Neural progenitor cell (in vitro differentiated cells): ENCODE data around the gene CRLF1. TPM values are rescaled to one million over a fixed set of nuclear protein-coding genes. Genes with fewer than 3 reads are reported as not detected.

ENCODE experiments used
- DNase-seq: peaks from one replicate; pipeline ENCODE4 v3.0.0-alpha.2; 2016; ENCODE audit warnings: low spot score
- H2AFZ ChIP-seq: fragments of 200-600 bp; sonication (generic); replicated peaks from 2 replicates; pipeline ENCODE4 v1.6.1; 2016; ENCODE audit warnings: antibody characterized with exemption
- H3F3A ChIP-seq: fragments of 200-600 bp; sonication (generic); 2 replicates; pipeline ENCODE4 v1.6.1; 2016; ENCODE audit warnings: antibody characterized with exemption, low read depth
- H3K27ac ChIP-seq: fragments of 200-600 bp; sonication (generic); 2 replicates; pipeline ENCODE4 v1.5.1; 2016; ENCODE audit warnings: mild to moderate bottlenecking
- H3K27me3 ChIP-seq: fragments of 200-600 bp; sonication (generic); 2 replicates; pipeline ENCODE4 v1.6.1; 2016; ENCODE audit warnings: mild to moderate bottlenecking, moderate library complexity
- H3K36me3 ChIP-seq: fragments of 200-600 bp; sonication (generic); 2 replicates; pipeline ENCODE4 v1.5.1; 2016
- H3K4me1 ChIP-seq: fragments of 200-600 bp; sonication (generic); 2 replicates; pipeline ENCODE4 v1.6.1; 2016; ENCODE audit warnings: mixed run types
- H3K4me2 ChIP-seq: fragments of 200-600 bp; sonication (generic); 2 replicates; pipeline ENCODE4 v1.6.1; 2016
- H3K4me3 ChIP-seq: fragments of 200-600 bp; sonication (generic); 2 replicates; pipeline ENCODE4 v1.5.1; 2016
- H3K79me2 ChIP-seq: fragments of 200-600 bp; sonication (generic); 2 replicates; pipeline ENCODE4 v1.6.1; 2016; ENCODE audit warnings: low read depth
- H3K9ac ChIP-seq: fragments of 200-600 bp; sonication (generic); 2 replicates; pipeline ENCODE4 v1.6.1; 2016
- H3K9me3 ChIP-seq: fragments of 200-600 bp; sonication (generic); 2 replicates; pipeline ENCODE4 v1.5.1; 2016; ENCODE audit warnings: low read depth
- H4K20me1 ChIP-seq: fragments of 200-600 bp; sonication (generic); 2 replicates; pipeline ENCODE4 v1.6.1; 2016; ENCODE audit warnings: low read depth
- H3K27ac Mint-ChIP-seq: 3 replicates; pipeline ENCODE4 v1.8.0; 2021; ENCODE audit warnings: mixed read lengths
- H3K27me3 Mint-ChIP-seq: 2 replicates; pipeline ENCODE4 v1.8.0; 2022; ENCODE audit warnings: low read depth, mild to moderate bottlenecking, inconsistent platforms, moderate library complexity, mixed read lengths; ENCODE audit not compliant: insufficient read depth
- H3K36me3 Mint-ChIP-seq: 3 replicates; pipeline ENCODE4 v1.8.0; 2021; ENCODE audit warnings: mixed read lengths
- H3K4me1 Mint-ChIP-seq: 3 replicates; pipeline ENCODE4 v1.8.0; 2021; ENCODE audit warnings: mixed read lengths
- H3K4me3 Mint-ChIP-seq: 3 replicates; pipeline ENCODE4 v1.8.0; 2021; ENCODE audit warnings: mild to moderate bottlenecking, moderate library complexity, mixed read lengths
- H3K9me3 Mint-ChIP-seq: 3 replicates; pipeline ENCODE4 v1.8.0; 2020; ENCODE audit warnings: mixed read lengths
- EZH2 ChIP-seq: fragments of 200-600 bp; sonication (generic); IDR thresholded peaks from 2 replicates; pipeline ENCODE4 v1.6.1; 2017; ENCODE audit warnings: antibody characterized with exemption, mild to moderate bottlenecking, moderate library complexity
- EZH2phosphoT487 ChIP-seq: fragments of 200-600 bp; sonication (generic); IDR thresholded peaks from 2 replicates; pipeline ENCODE4 v1.6.1; 2017; ENCODE audit warnings: antibody characterized with exemption
- total RNA-seq: library from RNA; depleted of rRNA; stranded (reverse); fragments of >200 nt; gene quantifications from 2 replicates; pipeline ENCODE4 v1.2.3, GENCODE V29; 2015; ENCODE audit warnings: low replicate concordance
- TF ChIP-seq, protein P1 (sequence below): fragments of 200-600 bp; sonication (generic); IDR thresholded peaks from 2 replicates; pipeline ENCODE4 v1.5.1; 2017; ENCODE audit warnings: antibody characterized with exemption, mild to moderate bottlenecking

The CRLF1 gene
- total RNA-seq, 1 donor from 2014 or later = not detected

DNA sequence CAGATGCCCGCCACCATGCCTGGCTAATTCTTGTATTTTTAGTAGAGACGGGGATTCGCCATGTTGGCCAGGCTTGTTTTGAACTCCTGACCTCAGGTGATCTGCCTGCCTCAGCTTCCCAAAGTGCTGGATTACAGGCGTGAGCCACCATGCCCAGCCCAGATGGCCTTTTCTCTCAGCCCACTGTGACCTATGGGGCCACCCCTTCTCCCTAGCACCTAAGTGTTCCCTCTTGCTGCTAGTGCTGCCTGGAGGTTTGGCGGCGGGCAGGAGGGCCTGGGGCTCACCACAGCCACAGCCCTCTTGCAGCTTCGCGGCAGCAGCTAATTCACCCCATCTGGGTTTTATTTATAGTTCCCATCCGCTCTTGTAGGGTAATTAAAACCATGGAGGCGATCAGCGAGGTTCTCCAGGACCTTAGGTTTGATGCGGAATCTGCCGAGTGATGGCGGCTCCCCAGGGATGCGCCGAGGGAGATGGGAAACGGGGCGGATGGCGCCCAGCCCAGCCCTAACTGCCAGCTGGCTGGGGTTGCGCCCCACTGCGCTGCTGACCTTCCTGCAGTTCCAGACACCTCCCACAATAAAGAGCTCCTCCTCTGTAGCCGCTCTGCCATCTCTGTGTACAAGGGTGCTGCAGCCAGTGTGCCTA lies 14.7 kb downstream of the CRLF1 start:
- H3K27me3 Mint-ChIP-seq = peaks cover 21% of the 10 kb centered on the region
- Histone ChIP-seq H3K9ac (no peak overlapping the region), H3K9me3 (no peaks in the 10 kb centered on the region), H3K27me3 (peaks cover 32% of the 10 kb centered on the region), H3K36me3 (no peaks in the 10 kb centered on the region), H3F3A (peaks cover 62% of the 10 kb centered on the region), H3K4me1 (peaks cover 18% of the 10 kb centered on the region), H3K27ac (no peak overlapping the region), H2AFZ (no peak overlapping the region), H4K20me1 (peaks cover 7% of the 10 kb centered on the region), H3K4me2 (no peak overlapping the region), H3K4me3 (no peak overlapping the region), H3K79me2 (no peaks in the 10 kb centered on the region)
- peaks cover 3% of the 10 kb centered on the region for H3K9me3 Mint-ChIP-seq
- TF ChIP-seq, protein P1, sequence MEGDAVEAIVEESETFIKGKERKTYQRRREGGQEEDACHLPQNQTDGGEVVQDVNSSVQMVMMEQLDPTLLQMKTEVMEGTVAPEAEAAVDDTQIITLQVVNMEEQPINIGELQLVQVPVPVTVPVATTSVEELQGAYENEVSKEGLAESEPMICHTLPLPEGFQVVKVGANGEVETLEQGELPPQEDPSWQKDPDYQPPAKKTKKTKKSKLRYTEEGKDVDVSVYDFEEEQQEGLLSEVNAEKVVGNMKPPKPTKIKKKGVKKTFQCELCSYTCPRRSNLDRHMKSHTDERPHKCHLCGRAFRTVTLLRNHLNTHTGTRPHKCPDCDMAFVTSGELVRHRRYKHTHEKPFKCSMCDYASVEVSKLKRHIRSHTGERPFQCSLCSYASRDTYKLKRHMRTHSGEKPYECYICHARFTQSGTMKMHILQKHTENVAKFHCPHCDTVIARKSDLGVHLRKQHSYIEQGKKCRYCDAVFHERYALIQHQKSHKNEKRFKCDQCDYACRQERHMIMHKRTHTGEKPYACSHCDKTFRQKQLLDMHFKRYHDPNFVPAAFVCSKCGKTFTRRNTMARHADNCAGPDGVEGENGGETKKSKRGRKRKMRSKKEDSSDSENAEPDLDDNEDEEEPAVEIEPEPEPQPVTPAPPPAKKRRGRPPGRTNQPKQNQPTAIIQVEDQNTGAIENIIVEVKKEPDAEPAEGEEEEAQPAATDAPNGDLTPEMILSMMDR = no peak
- no peak for TF ChIP-seq EZH2
- TF ChIP-seq EZH2phosphoT487 = no peak
- H3K27ac Mint-ChIP-seq = no peak overlapping the region
- peaks cover 2% of the 10 kb centered on the region for H3K36me3 Mint-ChIP-seq
- H3K4me1 Mint-ChIP-seq = peaks cover 35% of the 10 kb centered on the region
- DNase-seq = no peak
- H3K4me3 Mint-ChIP-seq = peak overlapping the region; percentile 59

- Histone ChIP-seq H3K9ac (no peak overlapping the region), H2AFZ (peak overlapping the region; percentile 3), H3K9me3 (no peaks in the 10 kb centered on the region), H3K27me3 (peaks cover 19% of the 10 kb centered on the region), H3K4me2 (peak overlapping the region; percentile 87), H3K79me2 (no peaks in the 10 kb centered on the region), H4K20me1 (peaks cover 7% of the 10 kb centered on the region), H3K4me1 (peaks cover 18% of the 10 kb centered on the region), H3K36me3 (no peaks in the 10 kb centered on the region), H3K4me3 (peak overlapping the region; percentile 87), H3K27ac (peak overlapping the region; percentile 66), H3F3A (peaks cover 55% of the 10 kb centered on the region)
- peak; percentile 98 for DNase-seq
- H3K27ac Mint-ChIP-seq = peak overlapping the region; percentile 71
- peaks cover 3% of the 10 kb centered on the region for H3K9me3 Mint-ChIP-seq
- TF ChIP-seq EZH2 (peak; percentile 21), EZH2phosphoT487 (no peak)
- TF ChIP-seq, protein P1 = peak; percentile 70
- H3K4me1 Mint-ChIP-seq = peaks cover 30% of the 10 kb centered on the region
- H3K27me3 Mint-ChIP-seq = peaks cover 20% of the 10 kb centered on the region
- H3K36me3 Mint-ChIP-seq = peaks cover 2% of the 10 kb centered on the region
- H3K4me3 Mint-ChIP-seq = peak overlapping the region; percentile 88
Measured at GRCh38 chr19:18590273-18591272, 16.0 kb downstream of the CRLF1 start.

GRCh38 chr19:18589380-18590272 lies 17.0 kb downstream of the CRLF1 start:
- Histone ChIP-seq H3K27ac (peak overlapping the region; percentile 66), H3K27me3 (peaks cover 10% of the 10 kb centered on the region), H3K4me3 (peak overlapping the region; percentile 87), H2AFZ (no peak overlapping the region), H3K9me3 (no peaks in the 10 kb centered on the region), H3K79me2 (no peaks in the 10 kb centered on the region), H3K36me3 (no peaks in the 10 kb centered on the region), H3F3A (peaks cover 51% of the 10 kb centered on the region), H3K4me1 (peaks cover 10% of the 10 kb centered on the region), H3K9ac (peak overlapping the region; percentile 51), H3K4me2 (peak overlapping the region; percentile 87), H4K20me1 (peaks cover 7% of the 10 kb centered on the region)
- peaks cover 21% of the 10 kb centered on the region for H3K27me3 Mint-ChIP-seq
- peak; percentile 90 for DNase-seq
- TF ChIP-seq EZH2 (no peak), EZH2phosphoT487 (no peak)
- TF ChIP-seq, protein P1 = peak; percentile 21
- H3K4me3 Mint-ChIP-seq = peak overlapping the region; percentile 88
- peaks cover 3% of the 10 kb centered on the region for H3K9me3 Mint-ChIP-seq
- peak overlapping the region; percentile 46 for H3K27ac Mint-ChIP-seq
- H3K4me1 Mint-ChIP-seq = peaks cover 25% of the 10 kb centered on the region
- peaks cover 2% of the 10 kb centered on the region for H3K36me3 Mint-ChIP-seq
